ENCODE data around the gene RPTOR. TPM values are rescaled to one million over a fixed set of nuclear protein-coding genes. Genes with fewer than 3 reads are reported as not detected.
"Not testable (repeated sequence)": the region's sequence is repeated elsewhere in the genome, so short reads cannot be mapped to it uniquely, and the experiment has no call there.

RPTOR gene
- total RNA-seq, 1 experiment from 2014 or later = 30.6 TPM

DNA sequence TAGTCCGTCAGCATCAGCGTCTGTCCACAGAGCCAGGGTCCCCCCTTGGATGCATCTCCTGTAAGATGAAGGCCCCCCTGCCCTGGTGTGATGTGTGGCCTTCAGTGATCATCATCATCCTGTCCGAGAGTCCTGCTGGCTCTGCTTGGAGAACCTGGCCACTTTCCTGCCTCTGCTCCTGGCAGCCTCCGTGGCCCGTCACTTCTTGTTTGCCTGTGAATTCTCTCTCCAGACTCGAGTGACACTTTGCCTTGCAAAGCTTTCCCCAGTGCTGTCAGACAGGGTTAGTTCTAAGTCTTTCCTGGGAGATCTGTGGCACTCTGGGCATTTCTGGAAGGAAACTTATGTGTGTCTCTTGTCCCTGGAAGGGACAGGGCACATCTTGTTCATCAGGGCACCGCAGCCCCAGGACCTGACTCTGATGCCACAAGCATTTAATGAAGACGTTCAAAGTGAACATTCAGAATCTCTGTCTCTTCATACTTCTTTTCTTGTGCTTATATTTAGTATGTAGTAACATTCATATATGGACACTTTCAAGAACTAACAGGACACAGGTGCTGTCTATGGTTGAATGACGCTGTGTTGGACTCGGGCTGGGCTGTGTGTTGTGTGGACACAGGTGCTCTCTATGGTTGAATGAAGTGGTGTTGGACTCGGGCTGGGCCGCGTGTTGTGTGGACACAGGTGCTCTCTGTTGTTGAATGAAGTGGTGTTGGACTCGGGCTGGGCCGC, 68.5 kb downstream of the RPTOR start:
- Histone ChIP-seq H3K36me3 (no peaks in the 10 kb centered on the region), H3K9me3 (no peaks in the 10 kb centered on the region), H3K4me3 (no peak overlapping the region), H3K27me3 (no peaks in the 10 kb centered on the region)
- DNase-seq = no peak

DNA sequence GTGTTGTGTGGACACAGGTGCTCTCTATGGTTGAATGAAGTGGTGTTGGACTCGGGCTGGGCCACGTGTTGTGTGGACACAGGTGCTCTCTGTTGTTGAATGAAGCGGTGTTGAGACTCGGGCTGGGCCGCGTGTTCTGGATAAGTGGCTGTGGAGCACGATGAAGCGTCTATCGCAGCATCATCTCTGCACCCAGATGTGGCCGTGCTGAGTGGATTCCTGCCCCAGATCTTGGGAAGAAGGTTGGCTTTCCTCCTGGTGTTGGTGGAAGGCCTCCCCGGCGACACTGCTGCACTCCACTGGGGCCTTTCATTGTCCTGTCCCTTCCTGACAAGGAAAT, 69.1 kb downstream of the RPTOR start:
- DNase-seq = no peak
- no peaks in the 10 kb centered on the region for H3K9me3 ChIP-seq
- H3K27me3 ChIP-seq = no peaks in the 10 kb centered on the region
- H3K4me3 ChIP-seq = no peak overlapping the region
- no peaks in the 10 kb centered on the region for H3K36me3 ChIP-seq

DNA sequence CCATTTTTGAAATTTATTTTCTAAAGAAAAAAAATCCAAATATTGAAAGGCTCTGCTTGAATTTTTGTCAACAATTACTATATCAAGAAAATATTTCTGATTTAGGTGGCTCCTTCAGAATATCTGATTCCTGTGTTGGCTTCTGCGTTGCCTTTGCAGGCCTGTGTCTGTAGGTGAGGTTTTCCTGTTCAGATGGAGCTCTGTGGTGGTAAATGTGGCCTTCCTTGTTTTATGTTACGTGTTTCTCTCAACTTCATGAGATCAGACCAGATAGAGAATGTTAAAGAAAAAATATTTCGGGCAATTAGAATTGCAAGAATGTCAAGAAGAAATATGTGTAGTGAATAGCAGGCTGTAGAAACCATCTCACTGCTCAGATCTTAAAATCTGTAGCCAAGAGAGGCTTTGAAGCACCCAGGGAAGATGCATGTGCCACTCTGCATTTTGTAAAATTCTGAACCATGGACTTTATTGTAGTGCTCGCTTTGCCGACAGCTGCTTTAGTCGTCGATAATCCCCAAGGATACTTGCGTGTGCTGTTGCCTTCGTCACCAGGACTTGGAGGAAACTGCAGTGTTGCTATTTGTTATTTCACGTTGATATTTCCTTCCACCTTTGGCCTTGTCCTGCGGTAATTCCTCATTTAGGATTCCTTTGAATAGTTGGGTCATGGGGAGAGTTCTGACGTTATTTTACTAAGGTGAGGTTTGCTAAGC, 69.9 kb downstream of the RPTOR start:
- DNase-seq = no peak
- Histone ChIP-seq H3K9me3 (no peaks in the 10 kb centered on the region), H3K36me3 (peaks cover 3% of the 10 kb centered on the region; the same call in 1 of the 2 replicates), H3K27me3 (no peaks in the 10 kb centered on the region), H3K4me3 (no peak overlapping the region)

DNA sequence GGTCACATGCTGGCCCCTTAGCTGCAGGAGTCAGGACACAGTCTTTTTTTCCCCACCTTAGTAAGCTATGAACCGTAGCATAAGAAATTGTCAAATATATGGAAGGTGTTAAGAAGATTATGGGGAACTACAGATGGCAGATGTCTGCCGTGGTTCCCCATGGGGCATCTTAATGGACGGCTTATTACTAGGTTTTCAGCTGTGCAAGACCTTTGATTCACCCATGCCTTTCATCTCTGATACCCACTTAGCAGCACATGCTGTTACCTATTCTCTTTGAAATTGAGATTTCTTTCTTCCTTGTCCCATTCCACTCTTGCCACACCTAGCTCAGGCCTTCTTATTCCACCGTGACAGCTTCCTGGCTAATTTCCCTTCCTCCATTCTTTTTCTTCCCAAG, 70.7 kb downstream of the RPTOR start:
- H3K27me3 ChIP-seq = no peaks in the 10 kb centered on the region
- peaks cover 3% of the 10 kb centered on the region; the same call in 1 of the 2 replicates for H3K36me3 ChIP-seq
- DNase-seq = no peak
- H3K4me3 ChIP-seq = no peak overlapping the region
- H3K9me3 ChIP-seq = no peaks in the 10 kb centered on the region

DNA sequence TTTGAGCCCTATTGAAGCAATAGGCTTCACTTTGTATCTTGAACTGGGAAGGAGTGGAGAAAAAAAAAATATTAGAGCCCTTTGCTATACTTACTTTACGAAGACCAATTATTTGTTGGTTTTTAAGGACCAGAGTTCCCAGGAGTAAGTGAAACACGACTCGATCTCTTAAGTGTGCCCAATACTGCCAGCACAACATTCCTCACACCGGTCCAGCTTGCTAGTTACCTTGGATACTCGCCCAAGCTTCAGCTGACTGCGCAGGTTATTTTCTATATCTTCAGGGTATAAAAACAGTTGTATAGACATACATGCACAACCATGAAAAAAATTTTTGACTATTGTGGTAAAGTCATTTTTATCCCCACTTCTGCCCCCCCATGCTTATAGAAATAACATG, 72.1 kb downstream of the RPTOR start:
- no peak for DNase-seq
- H3K27me3 ChIP-seq = no peaks in the 10 kb centered on the region
- H3K4me3 ChIP-seq = no peak overlapping the region
- no peaks in the 10 kb centered on the region for H3K9me3 ChIP-seq
- peaks cover 3% of the 10 kb centered on the region; the same call in 1 of the 2 replicates for H3K36me3 ChIP-seq

DNA sequence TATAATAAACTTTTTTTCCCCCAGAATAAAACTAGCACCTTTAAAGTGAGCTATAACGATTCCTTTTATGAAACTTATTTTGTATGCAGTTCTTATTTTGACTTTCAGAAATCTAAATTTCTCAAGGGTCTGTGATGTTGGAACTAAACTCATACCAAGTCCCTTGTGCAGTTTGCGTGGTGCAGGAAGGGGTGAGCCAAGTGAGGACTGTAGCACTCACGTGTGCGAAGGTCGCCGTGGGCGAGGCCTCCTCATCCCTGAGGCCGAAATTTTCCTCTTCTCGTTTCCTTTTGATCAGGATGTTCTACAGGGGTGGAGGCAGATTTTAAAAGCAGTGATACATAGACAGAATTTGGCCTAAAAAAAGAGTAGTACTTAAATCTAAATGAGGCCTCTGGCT, 73.7 kb downstream of the RPTOR start:
- no peak for DNase-seq
- Histone ChIP-seq H3K27me3 (no peaks in the 10 kb centered on the region), H3K36me3 (peaks cover 3% of the 10 kb centered on the region; the same call in 1 of the 2 replicates), H3K4me3 (no peak overlapping the region), H3K9me3 (no peaks in the 10 kb centered on the region)

DNA sequence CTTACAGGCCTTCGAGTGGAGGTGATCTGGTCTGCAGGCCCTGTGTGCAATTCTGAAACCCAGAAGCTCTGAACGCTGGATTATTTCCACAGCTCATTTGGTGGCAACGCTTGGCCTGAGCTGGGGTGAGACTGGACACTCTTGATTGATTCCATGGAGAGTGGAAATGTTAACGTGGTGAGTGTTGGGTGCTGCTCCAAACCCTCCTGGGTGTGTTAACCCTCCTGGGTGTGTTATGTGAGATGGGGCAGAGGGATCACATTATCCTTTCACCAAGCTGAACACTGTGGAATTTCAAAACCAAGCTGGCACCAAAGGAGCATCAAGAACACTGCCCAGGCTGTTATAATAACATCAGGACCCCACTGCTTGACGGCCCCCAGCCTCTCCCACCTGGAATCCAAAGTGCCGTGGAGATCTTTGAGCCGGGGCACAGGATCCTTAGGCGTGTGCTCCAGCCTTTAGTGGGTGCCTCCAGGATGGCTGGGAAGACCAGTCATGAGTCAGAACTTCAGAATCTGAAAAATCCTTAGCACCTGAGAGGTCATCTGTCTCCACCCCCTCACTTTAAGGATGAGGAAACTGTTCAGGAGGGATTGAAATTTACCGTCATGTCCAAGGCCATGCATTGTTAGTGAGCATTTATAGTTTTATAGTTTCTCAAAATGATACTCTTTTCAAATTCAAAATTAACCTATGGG, 75.0 kb downstream of the RPTOR start:
- H3K27me3 ChIP-seq = no peaks in the 10 kb centered on the region
- no peaks in the 10 kb centered on the region for H3K9me3 ChIP-seq
- no peak for DNase-seq
- peaks cover 3% of the 10 kb centered on the region; the same call in 1 of the 2 replicates for H3K36me3 ChIP-seq
- H3K4me3 ChIP-seq = no peak overlapping the region

DNA sequence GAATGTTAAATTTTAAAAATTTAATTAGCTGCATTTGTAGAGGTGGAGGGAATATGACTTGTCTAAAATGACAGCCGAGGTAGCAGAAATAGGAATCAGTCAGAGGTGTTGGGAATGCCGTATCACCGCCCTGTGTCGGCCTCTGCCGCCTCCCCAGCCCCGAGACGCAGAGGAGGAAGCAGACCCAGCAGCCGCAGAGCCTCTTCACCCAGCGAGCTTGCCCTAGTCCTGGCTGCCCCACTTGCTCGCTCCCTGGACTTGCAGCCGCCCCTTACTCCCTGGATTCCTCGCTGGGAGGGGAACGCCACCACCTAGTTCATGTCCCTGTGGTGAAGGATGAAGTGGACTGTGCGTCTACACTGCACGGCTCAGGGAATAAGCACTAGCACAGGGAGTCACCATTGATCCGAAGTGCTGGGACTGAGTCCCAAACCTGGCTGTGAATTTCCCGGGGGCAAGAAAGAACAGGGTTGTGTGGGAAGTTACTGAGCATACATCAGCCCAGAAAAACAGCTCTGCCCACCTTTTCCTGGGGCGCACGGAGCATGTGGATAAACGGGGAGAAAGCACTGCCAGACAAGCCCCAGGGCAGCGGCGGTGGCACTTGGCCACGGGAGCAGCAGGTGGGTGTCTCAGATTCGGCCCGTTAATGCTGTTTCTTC, 76.8 kb downstream of the RPTOR start:
- DNase-seq = no peak
- Histone ChIP-seq H3K27me3 (no peaks in the 10 kb centered on the region), H3K36me3 (peaks cover 3% of the 10 kb centered on the region; the same call in 1 of the 2 replicates), H3K4me3 (no peak overlapping the region), H3K9me3 (no peaks in the 10 kb centered on the region)

DNA sequence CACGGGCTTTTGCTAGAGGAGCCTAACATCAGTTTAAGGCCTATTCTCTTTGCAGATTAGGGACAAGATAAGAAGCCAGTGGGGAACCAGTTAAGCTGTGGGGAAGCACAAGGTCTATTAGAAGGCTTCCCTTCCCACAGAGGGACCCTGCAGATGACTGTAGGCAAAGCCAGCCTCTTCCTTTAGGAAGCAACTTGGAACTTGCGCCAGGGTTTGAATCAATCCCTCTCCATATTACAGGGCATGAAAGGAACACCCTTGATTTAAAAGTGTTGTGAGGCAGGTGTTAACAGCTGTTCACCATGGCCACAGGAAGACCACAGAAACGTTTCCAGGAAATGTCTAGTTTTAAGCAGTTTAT, 77.3 kb downstream of the RPTOR start:
- DNase-seq = no peak
- H3K9me3 ChIP-seq = no peaks in the 10 kb centered on the region
- no peak overlapping the region for H3K4me3 ChIP-seq
- H3K27me3 ChIP-seq = no peaks in the 10 kb centered on the region
- peaks cover 6% of the 10 kb centered on the region for H3K36me3 ChIP-seq

DNA sequence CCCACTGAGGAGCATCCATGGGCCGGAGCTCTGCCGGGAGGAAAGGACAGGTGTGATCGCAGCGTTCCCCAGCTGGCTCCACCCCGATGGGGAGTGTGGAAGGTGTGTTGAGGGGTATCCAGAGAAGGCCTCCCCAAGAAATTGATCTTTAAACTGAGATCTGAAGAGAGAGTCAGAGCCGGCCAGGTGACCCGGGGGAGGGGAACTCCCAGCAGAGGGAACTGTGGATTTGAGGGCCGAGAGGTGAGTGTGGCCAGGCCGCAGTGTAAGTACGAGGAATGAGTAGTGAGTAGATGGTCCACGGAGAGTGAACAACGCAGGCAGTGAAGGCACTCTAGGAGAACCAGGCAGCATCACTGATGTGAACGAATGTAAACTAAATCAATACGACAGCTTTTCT, 80.2 kb downstream of the RPTOR start:
- Histone ChIP-seq H3K27me3 (no peaks in the 10 kb centered on the region), H3K36me3 (peaks cover 8% of the 10 kb centered on the region), H3K4me3 (no peak overlapping the region), H3K9me3 (no peaks in the 10 kb centered on the region)
- DNase-seq = no peak

DNA sequence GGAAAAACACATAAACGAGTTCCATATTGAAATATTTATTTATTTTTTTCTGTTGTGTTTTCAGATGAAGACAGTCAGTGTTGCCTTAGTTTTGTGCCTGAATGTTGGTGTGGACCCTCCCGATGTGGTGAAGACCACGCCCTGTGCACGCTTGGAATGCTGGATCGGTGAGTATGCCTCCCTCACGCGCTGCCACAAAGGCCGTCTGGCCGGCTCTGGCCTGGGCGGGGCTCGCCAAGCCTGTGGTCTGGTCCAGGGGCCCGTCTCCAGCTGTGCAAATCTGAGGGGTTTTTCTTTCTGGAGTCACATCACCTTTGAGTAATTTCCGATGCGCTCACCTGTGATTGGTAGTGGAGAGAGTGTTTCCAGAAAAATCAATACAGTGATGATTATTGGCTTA, 81.0 kb downstream of the RPTOR start:
- H3K36me3 ChIP-seq = peaks cover 8% of the 10 kb centered on the region
- DNase-seq = no peak
- H3K9me3 ChIP-seq = no peaks in the 10 kb centered on the region
- H3K27me3 ChIP-seq = no peaks in the 10 kb centered on the region
- H3K4me3 ChIP-seq = no peak overlapping the region

DNA sequence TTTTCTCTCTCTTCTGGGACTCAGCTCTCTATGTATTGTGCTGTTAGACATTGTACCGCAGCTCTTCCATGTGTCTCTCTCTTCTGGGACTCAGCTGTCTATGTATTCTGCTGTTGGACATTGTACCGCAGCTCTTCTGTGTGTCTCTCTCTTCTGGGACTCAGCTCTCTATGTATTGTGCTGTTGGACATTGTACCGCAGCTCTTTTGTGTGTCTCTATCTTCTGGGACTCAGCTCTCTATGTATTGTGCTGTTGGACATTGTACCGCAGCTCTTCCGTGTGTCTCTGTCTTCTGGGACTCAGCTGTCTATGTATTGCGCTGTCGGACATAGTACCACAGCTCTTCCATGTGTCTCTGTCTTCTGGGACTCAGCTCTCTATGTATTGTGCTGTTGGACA, 84.2 kb downstream of the RPTOR start:
- not testable (repeated sequence) for H3K36me3 ChIP-seq, DNase-seq, H3K4me3 ChIP-seq, H3K27me3 ChIP-seq, H3K9me3 ChIP-seq

DNA sequence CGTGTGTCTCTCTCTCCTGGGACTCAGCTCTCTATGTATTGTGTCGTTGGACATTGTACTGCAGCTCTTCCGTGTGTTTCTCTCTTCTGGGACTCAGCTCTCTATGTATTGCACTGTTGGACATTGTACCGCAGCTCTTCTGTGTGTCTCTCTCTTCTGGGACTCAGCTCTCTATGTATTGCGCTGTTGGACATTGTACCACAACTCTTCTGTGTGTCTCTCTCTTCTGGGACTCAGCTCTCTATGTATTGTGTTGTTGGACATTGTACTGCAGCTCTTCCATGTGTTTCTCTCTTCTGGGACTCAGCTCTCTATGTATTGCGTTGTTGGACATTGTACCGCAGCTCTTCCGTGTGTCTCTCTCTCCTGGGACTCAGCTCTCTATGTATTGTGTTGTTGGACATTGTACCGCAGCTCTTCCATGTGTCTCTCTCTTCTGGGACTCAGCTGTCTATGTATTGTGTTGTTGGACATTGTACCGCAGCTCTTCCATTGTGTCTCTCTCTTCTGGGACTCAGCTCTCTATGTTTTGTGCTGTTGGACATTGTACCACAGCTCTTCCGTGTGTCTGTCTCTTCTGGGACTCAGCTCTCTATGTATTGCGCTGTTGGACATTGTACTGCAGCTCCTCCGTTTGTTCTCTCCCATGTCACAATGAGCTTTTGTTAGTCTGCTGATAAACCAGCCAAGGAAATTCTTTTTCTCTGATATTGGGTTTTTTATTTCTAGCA, 84.8 kb downstream of the RPTOR start:
- Histone ChIP-seq H3K36me3 (peaks cover 8% of the 10 kb centered on the region), H3K9me3 (no peaks in the 10 kb centered on the region), H3K4me3 (no peak overlapping the region), H3K27me3 (no peaks in the 10 kb centered on the region)
- no peak for DNase-seq

DNA sequence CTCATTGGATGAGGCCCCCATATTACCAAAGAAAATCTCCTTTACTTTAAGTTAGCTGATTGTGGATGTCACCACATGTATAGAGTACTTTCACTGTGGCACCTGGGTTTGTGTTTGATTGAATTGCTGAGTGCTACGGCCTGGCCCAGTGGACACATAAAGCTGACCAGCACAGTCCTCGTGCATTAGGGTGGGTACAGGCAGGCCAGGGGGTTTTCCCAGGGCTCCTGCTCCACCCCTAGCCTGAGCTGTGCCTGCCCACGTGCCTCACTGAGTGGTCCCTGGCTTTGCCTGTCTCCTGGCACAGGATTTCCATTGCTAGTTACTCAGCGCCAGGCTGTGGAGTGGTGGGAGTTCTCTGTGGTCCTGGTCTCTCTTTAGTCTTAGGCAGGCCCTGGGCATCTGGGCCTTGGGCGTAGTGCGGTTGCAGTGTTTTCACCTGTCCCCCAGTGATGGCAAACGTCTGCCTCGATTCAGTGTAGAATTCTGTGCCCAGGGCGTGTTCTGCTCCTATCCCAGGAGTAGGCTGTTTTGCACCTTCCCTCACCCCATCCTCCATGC, 86.0 kb downstream of the RPTOR start:
- Histone ChIP-seq H3K27me3 (no peaks in the 10 kb centered on the region), H3K9me3 (no peaks in the 10 kb centered on the region), H3K4me3 (no peak overlapping the region), H3K36me3 (peaks cover 8% of the 10 kb centered on the region)
- DNase-seq = no peak

DNA sequence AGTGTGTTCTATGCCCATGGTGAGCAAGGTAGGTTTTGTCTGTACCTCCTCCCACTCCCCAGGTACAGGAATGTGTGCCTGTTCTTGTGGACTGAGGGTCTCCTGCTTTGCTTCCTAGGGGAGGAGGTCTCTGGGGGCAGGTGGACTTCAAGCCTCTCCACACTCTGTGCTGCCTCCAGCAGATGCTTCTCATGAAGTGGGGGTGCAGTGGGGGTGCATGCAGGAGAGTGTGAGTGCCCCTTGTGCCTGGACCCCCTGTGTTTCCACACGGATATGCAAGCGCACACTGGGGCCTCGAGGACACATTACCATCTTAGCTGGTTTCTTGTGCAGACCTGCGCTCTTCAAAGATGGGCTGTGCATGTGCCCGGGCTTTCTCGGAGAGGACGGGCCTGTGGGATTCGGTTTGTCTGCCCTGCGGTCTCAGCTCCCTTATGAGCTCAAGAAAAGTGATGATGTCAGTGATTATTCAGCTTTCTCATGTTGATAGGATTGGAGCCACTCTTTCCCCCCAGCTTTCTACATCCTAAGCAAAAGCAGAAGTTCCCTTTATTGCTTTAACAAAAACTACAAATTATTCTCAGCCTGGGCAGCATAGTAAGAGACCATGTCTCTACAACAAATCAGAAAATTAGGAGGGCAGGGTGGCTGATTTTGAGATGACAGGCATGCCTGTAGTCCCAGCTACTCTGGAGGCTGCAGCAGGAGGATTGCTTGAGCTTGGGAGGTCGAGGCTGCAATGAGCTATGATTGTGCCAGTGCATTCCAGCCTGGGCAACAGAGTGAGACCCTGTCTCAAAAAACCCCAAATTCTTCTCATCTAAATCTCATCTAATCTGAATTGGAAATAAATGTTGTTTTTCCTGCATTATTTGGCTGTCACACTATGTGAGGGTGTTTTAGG, 86.8 kb downstream of the RPTOR start:
- Histone ChIP-seq H3K4me3 (no peak overlapping the region), H3K9me3 (no peaks in the 10 kb centered on the region), H3K27me3 (no peaks in the 10 kb centered on the region), H3K36me3 (peaks cover 11% of the 10 kb centered on the region)
- DNase-seq = no peak

Measured in MG63 (cell line).